GM18526 (cell line): ENCODE data around the gene ATRIP.

ENCODE experiments used
- POLR2A ChIP-seq: IDR thresholded peaks from 3 replicates; pipeline ENCODE4 v1.6.1; 2011; ENCODE audit not compliant: insufficient read length; ENCODE audit errors: extremely low read depth

The ATRIP gene

GRCh38 chr3:48446425-48447193 lies at the start of gene ATRIP:
Gene ATRIP, plus strand, starts transcription at chr3:48446737. Its CDS starts 109 bp downstream, at chr3:48446846.
- peak; percentile 98 for TF ChIP-seq POLR2A

GRCh38 chr3:48397767-48398681 lies 48.5 kb upstream of the ATRIP start:
- TF ChIP-seq POLR2A = no peak

GRCh38 chr3:48398701-48399386 lies 47.7 kb upstream of the ATRIP start:
- no peak for TF ChIP-seq POLR2A

- no peak for TF ChIP-seq POLR2A
Observed at GRCh38 chr3:48399387-48400172, 47.0 kb upstream of the ATRIP start.

- TF ChIP-seq POLR2A = no peak
Observed at GRCh38 chr3:48400824-48401433, 45.6 kb upstream of the ATRIP start.

GRCh38 chr3:48402281-48402732 lies 44.2 kb upstream of the ATRIP start:
- TF ChIP-seq POLR2A = no peak

- TF ChIP-seq POLR2A = no peak
Observed at GRCh38 chr3:48402907-48403306, 43.6 kb upstream of the ATRIP start.

- no peak for TF ChIP-seq POLR2A
Observed at GRCh38 chr3:48403533-48404439, 42.8 kb upstream of the ATRIP start.

GRCh38 chr3:48404440-48405342 lies 41.8 kb upstream of the ATRIP start:
- no peak for TF ChIP-seq POLR2A

- no peak for TF ChIP-seq POLR2A
Observed at GRCh38 chr3:48405343-48405881, 41.1 kb upstream of the ATRIP start.

- TF ChIP-seq POLR2A = no peak
Observed at GRCh38 chr3:48405971-48406370, 40.6 kb upstream of the ATRIP start.

GRCh38 chr3:48406443-48407431 lies 39.8 kb upstream of the ATRIP start:
- TF ChIP-seq POLR2A = no peak
